WTC11 (cell line): Measurements from ENCODE around the gene BBLN. TPM values are rescaled to one million over a fixed set of nuclear protein-coding genes. Genes with fewer than 3 reads are reported as not detected.

Experiments
- ATAC-seq: fragments of 200-7000 bp; cut with Tn5 transposase; 2 replicates; pipeline ENCODE4 v1.10.0; 2021; ENCODE audit warnings: mild to moderate bottlenecking, moderate library complexity
- CTCF ChIA-PET: fragments of 300-600 bp; sonication (Branson Sonifier 250); formaldehyde crosslinking; loops from one replicate; lab custom pipeline; 2021; ENCODE audit warnings: antibody characterized with exemption; lab: Charles Lee
- POLR2A ChIA-PET: fragments of 350-600 bp; sonication (Branson Sonifier 250); formaldehyde crosslinking; loops from one replicate; lab custom pipeline; 2021; ENCODE audit warnings: antibody characterized with exemption; lab: Charles Lee
- DNase-seq: peaks from one replicate; pipeline ENCODE4 v3.0.0; 2021; ENCODE audit warnings: low spot score
- H3K27ac Mint-ChIP-seq: 2 replicates; pipeline ENCODE4 v1.8.0; 2021; ENCODE audit warnings: mixed read lengths
- H3K27me3 Mint-ChIP-seq: 2 replicates; pipeline ENCODE4 v1.8.0; 2021; ENCODE audit warnings: low read depth, mild to moderate bottlenecking, moderate library complexity, mixed read lengths
- H3K36me3 Mint-ChIP-seq: 2 replicates; pipeline ENCODE4 v1.8.0; 2021; ENCODE audit warnings: mixed read lengths
- H3K4me1 Mint-ChIP-seq: 2 replicates; pipeline ENCODE4 v1.8.0; 2022; ENCODE audit warnings: mixed read lengths
- H3K4me3 Mint-ChIP-seq: 2 replicates; pipeline ENCODE4 v1.8.0; 2021; ENCODE audit warnings: mild to moderate bottlenecking, moderate library complexity, mixed read lengths
- H3K9me3 Mint-ChIP-seq: 2 replicates; pipeline ENCODE4 v1.8.0; 2021; ENCODE audit warnings: mixed read lengths
- CDX4 ChIP-seq: fragments of 250-450 bp; sonication (Bioruptor Pico); IDR thresholded peaks from 2 replicates; pipeline ENCODE4 v1.9.0; 2021; ENCODE audit warnings: moderate library complexity, mild to moderate bottlenecking, inconsistent platforms, borderline replicate concordance
- E2F5 ChIP-seq: sonication (generic); formaldehyde crosslinking; IDR thresholded peaks from 2 replicates; pipeline ENCODE4 v1.8.1; 2022; ENCODE audit warnings: mild to moderate bottlenecking, moderate library complexity, missing genetic modification reagents
- ESRRA ChIP-seq: sonication (generic); formaldehyde crosslinking; IDR thresholded peaks from 2 replicates; pipeline ENCODE4 v1.8.1; 2022; ENCODE audit warnings: mild to moderate bottlenecking, missing genetic modification reagents, borderline replicate concordance
- GABPB1 ChIP-seq: sonication (generic); formaldehyde crosslinking; IDR thresholded peaks from 2 replicates; pipeline ENCODE4 v1.8.1; 2023; ENCODE audit warnings: mild to moderate bottlenecking, missing genetic modification reagents
- JUN ChIP-seq: sonication (generic); formaldehyde crosslinking; IDR thresholded peaks from 2 replicates; pipeline ENCODE4 v1.8.0; 2023; ENCODE audit warnings: mild to moderate bottlenecking, missing genetic modification reagents
- KAT7 ChIP-seq: sonication (generic); formaldehyde crosslinking; IDR thresholded peaks from 2 replicates; pipeline ENCODE4 v1.8.1; 2023; ENCODE audit warnings: missing genetic modification reagents, mild to moderate bottlenecking, borderline replicate concordance
- MLX ChIP-seq: sonication (generic); formaldehyde crosslinking; IDR thresholded peaks from 2 replicates; pipeline ENCODE4 v1.8.1; 2023; ENCODE audit warnings: mild to moderate bottlenecking, missing genetic modification reagents, moderate library complexity
- MYBL2 ChIP-seq: sonication (generic); formaldehyde crosslinking; IDR thresholded peaks from 2 replicates; pipeline ENCODE4 v1.8.1; 2023; ENCODE audit warnings: mild to moderate bottlenecking, moderate library complexity, missing genetic modification reagents
- NFATC4 ChIP-seq: fragments of 250-450 bp; sonication (Bioruptor Pico); IDR thresholded peaks from 2 replicates; pipeline ENCODE4 v1.9.0; 2021; ENCODE audit warnings: mild to moderate bottlenecking
- NFYB ChIP-seq: sonication (generic); formaldehyde crosslinking; conservative IDR thresholded peaks from 2 replicates; pipeline ENCODE4 v1.8.0; 2022; ENCODE audit warnings: low read depth, missing genetic modification reagents
- NR2C2 ChIP-seq: sonication (generic); formaldehyde crosslinking; IDR thresholded peaks from 2 replicates; pipeline ENCODE4 v1.8.0; 2022; ENCODE audit warnings: mild to moderate bottlenecking, missing genetic modification reagents
- OVOL2 ChIP-seq: fragments of 250-450 bp; sonication (Bioruptor Pico); IDR thresholded peaks from 2 replicates; pipeline ENCODE4 v1.9.0; 2021; ENCODE audit warnings: mild to moderate bottlenecking, borderline replicate concordance
- PRDM15 ChIP-seq: sonication (generic); formaldehyde crosslinking; IDR thresholded peaks from 2 replicates; pipeline ENCODE4 v1.8.0; 2022; ENCODE audit warnings: missing genetic modification reagents
- SP1 ChIP-seq: sonication (generic); formaldehyde crosslinking; conservative IDR thresholded peaks from 2 replicates; pipeline ENCODE4 v1.8.1; 2022; ENCODE audit warnings: missing genetic modification reagents
- USF1 ChIP-seq: sonication (generic); formaldehyde crosslinking; IDR thresholded peaks from 2 replicates; pipeline ENCODE4 v1.8.0; 2022; ENCODE audit warnings: mild to moderate bottlenecking, missing genetic modification reagents
- ZBTB21 ChIP-seq: sonication (generic); formaldehyde crosslinking; IDR thresholded peaks from 2 replicates; pipeline ENCODE4 v1.8.1; 2023; ENCODE audit warnings: mild to moderate bottlenecking, missing genetic modification reagents, borderline replicate concordance
- ZNF121 ChIP-seq: sonication (generic); formaldehyde crosslinking; IDR thresholded peaks from 2 replicates; pipeline ENCODE4 v1.8.0; 2023; ENCODE audit warnings: missing genetic modification reagents
- ZNF219 ChIP-seq: sonication (generic); formaldehyde crosslinking; IDR thresholded peaks from 2 replicates; pipeline ENCODE4 v1.8.0; 2023; ENCODE audit warnings: missing genetic modification reagents, mild to moderate bottlenecking, borderline replicate concordance
- ZNF263 ChIP-seq: sonication (generic); formaldehyde crosslinking; IDR thresholded peaks from 2 replicates; pipeline ENCODE4 v1.8.1; 2022; ENCODE audit warnings: low read depth, mild to moderate bottlenecking, moderate library complexity, missing genetic modification reagents
- ZNF416 ChIP-seq: fragments of 250-450 bp; sonication (Bioruptor Pico); IDR thresholded peaks from 2 replicates; pipeline ENCODE4 v1.9.0; 2021; ENCODE audit warnings: mild to moderate bottlenecking, inconsistent platforms
- ZNF423 ChIP-seq: fragments of 250-450 bp; sonication (Bioruptor Pico); IDR thresholded peaks from 2 replicates; pipeline ENCODE4 v2.1.2; 2022; ENCODE audit warnings: mild to moderate bottlenecking, moderate library complexity
- total RNA-seq: library from RNA; stranded (reverse); gene quantifications from 3 replicates; pipeline ENCODE4 v1.2.3, GENCODE V29; 2021
- TF ChIP-seq, protein P1 (sequence below): sonication (generic); formaldehyde crosslinking; IDR thresholded peaks from 2 replicates; pipeline ENCODE4 v1.8.1; 2022; ENCODE audit warnings: low read depth, missing genetic modification reagents, borderline replicate concordance
- TF ChIP-seq, protein P2 (sequence below): sonication (generic); formaldehyde crosslinking; IDR thresholded peaks from 2 replicates; pipeline ENCODE4 v1.8.0; 2023; ENCODE audit warnings: mild to moderate bottlenecking, missing genetic modification reagents
- TF ChIP-seq, protein P3 (sequence below): sonication (generic); formaldehyde crosslinking; IDR thresholded peaks from 2 replicates; pipeline ENCODE4 v1.8.1; 2022; ENCODE audit warnings: mild to moderate bottlenecking, missing genetic modification reagents, moderate library complexity, borderline replicate concordance
- TF ChIP-seq, protein P4 (sequence below): sonication (generic); formaldehyde crosslinking; IDR thresholded peaks from 2 replicates; pipeline ENCODE4 v1.8.0; 2022; ENCODE audit warnings: mild to moderate bottlenecking, missing genetic modification reagents

The BBLN gene
- total RNA-seq, 1 experiment from 2014 or later, result 77.1 TPM

DNA sequence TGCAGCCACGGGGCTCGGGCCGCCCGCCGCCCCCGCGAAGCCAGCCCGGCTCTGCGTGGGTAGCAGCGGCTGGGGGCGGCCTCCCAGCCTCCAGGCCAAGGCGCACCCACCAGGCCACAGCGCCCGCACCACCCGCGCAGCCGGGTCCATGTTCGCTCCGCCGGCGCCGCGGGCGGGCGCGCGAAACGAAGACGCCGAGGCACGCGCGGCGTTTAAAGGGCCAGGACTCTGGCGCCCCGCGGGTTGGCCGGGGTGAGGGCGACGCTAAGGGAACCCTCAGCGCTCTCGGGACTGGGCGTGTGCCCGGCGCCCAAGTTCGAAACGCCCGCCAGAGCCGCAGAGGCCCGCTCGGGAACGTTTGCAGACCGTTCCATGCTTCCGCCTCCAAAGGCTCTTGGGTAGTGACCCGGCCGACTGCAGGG lies 32.5 kb upstream of the BBLN start, which contains the start of gene PTGES2:
PTGES2 (minus strand) TSS at position 162 of the 422 bp plus-strand sequence; CDS start at position 150, 12 bp downstream.
- Mint-ChIP-seq H3K4me1 (peaks cover 17% of the 10 kb centered on the region), H3K36me3 (peaks cover 17% of the 10 kb centered on the region), H3K4me3 (peak within 1 kb of the TSS; percentile 94), H3K27me3 (peaks cover 15% of the 10 kb centered on the region), H3K27ac (peak within 1 kb of the TSS; percentile 97), H3K9me3 (peaks cover 9% of the 10 kb centered on the region)
- ChIA-PET CTCF (interaction anchor here (0.5 to 3.7 kb wide), 4 partner anchors 10 to 128 kb away, joined by 3 to 53 read pairs (median 24); no protein-coding TSS in a partner anchor), POLR2A (no interaction called here)
- DNase-seq, result peak; percentile 68
- peak; percentile 51 for ATAC-seq
- TF ChIP-seq ZBTB21 (CRISPR knock-in tag) (no peak), E2F5 (CRISPR knock-in tag) (peak; percentile 82), JUN (CRISPR knock-in tag) (peak; percentile 79; the same call in 1 of the 2 replicates), GABPB1 (CRISPR knock-in tag) (no peak), USF1 (CRISPR knock-in tag) (no peak), ZNF423 (CRISPR knock-in tag) (no peak), NFATC4 (CRISPR knock-in tag) (no peak), OVOL2 (no peak), CDX4 (no peak), ZNF121 (CRISPR knock-in tag) (no peak), PRDM15 (no peak; the same call in 1 of the 2 replicates), SP1 (CRISPR knock-in tag) (no peak), ZNF416 (CRISPR knock-in tag) (no peak), MLX (CRISPR knock-in tag) (no peak), KAT7 (CRISPR knock-in tag) (no peak), ESRRA (peak; percentile 27; the same call in 1 of the 2 replicates), MYBL2 (CRISPR knock-in tag) (no peak), ZNF263 (CRISPR knock-in tag) (0 out of 2 replicates have a peak, but pooled peaks have one; percentile 46), ZNF219 (no peak), NR2C2 (CRISPR knock-in tag) (no peak), NFYB (no peak)
- TF ChIP-seq, protein P1, sequence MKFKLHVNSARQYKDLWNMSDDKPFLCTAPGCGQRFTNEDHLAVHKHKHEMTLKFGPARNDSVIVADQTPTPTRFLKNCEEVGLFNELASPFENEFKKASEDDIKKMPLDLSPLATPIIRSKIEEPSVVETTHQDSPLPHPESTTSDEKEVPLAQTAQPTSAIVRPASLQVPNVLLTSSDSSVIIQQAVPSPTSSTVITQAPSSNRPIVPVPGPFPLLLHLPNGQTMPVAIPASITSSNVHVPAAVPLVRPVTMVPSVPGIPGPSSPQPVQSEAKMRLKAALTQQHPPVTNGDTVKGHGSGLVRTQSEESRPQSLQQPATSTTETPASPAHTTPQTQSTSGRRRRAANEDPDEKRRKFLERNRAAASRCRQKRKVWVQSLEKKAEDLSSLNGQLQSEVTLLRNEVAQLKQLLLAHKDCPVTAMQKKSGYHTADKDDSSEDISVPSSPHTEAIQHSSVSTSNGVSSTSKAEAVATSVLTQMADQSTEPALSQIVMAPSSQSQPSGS (CRISPR knock-in tag), result no peak
- TF ChIP-seq, protein P2, sequence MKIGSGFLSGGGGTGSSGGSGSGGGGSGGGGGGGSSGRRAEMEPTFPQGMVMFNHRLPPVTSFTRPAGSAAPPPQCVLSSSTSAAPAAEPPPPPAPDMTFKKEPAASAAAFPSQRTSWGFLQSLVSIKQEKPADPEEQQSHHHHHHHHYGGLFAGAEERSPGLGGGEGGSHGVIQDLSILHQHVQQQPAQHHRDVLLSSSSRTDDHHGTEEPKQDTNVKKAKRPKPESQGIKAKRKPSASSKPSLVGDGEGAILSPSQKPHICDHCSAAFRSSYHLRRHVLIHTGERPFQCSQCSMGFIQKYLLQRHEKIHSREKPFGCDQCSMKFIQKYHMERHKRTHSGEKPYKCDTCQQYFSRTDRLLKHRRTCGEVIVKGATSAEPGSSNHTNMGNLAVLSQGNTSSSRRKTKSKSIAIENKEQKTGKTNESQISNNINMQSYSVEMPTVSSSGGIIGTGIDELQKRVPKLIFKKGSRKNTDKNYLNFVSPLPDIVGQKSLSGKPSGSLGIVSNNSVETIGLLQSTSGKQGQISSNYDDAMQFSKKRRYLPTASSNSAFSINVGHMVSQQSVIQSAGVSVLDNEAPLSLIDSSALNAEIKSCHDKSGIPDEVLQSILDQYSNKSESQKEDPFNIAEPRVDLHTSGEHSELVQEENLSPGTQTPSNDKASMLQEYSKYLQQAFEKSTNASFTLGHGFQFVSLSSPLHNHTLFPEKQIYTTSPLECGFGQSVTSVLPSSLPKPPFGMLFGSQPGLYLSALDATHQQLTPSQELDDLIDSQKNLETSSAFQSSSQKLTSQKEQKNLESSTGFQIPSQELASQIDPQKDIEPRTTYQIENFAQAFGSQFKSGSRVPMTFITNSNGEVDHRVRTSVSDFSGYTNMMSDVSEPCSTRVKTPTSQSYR (CRISPR knock-in tag), result no peak
- TF ChIP-seq, protein P3, sequence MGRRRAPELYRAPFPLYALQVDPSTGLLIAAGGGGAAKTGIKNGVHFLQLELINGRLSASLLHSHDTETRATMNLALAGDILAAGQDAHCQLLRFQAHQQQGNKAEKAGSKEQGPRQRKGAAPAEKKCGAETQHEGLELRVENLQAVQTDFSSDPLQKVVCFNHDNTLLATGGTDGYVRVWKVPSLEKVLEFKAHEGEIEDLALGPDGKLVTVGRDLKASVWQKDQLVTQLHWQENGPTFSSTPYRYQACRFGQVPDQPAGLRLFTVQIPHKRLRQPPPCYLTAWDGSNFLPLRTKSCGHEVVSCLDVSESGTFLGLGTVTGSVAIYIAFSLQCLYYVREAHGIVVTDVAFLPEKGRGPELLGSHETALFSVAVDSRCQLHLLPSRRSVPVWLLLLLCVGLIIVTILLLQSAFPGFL (CRISPR knock-in tag), result no peak
- TF ChIP-seq, protein P4, sequence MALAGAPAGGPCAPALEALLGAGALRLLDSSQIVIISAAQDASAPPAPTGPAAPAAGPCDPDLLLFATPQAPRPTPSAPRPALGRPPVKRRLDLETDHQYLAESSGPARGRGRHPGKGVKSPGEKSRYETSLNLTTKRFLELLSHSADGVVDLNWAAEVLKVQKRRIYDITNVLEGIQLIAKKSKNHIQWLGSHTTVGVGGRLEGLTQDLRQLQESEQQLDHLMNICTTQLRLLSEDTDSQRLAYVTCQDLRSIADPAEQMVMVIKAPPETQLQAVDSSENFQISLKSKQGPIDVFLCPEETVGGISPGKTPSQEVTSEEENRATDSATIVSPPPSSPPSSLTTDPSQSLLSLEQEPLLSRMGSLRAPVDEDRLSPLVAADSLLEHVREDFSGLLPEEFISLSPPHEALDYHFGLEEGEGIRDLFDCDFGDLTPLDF (CRISPR knock-in tag), result no peak
